Left lung (tissue), 10 donors: Measurements from ENCODE around the gene APRT. TPM values are rescaled to one million over a fixed set of nuclear protein-coding genes. Genes with fewer than 3 reads are reported as not detected.

ENCODE experiments used
- ATAC-seq: fragments of 200-7000 bp; cut with Tn5 transposase; one replicate; pipeline ENCODE4 v1.9.1; 2020; ENCODE audit warnings: moderate library complexity
- DNase-seq, 4 donors: peaks; one replicate each; pipeline ENCODE4 v3.0.0-alpha.2; 2013 to 2020
- H3K27ac ChIP-seq, 2 donors: fragments of 200-600 bp; sonication (generic) in 1 of 2; one replicate each; pipeline versions ENCODE4 v1.5.0 to v1.8.0; 2020 to 2021
- H3K27me3 ChIP-seq, 2 donors: fragments of 200-600 bp; sonication (generic) in 1 of 2; one replicate each; pipeline versions ENCODE4 v1.5.0 to v1.8.0; 2020 to 2021
- H3K36me3 ChIP-seq, 2 donors: fragments of 200-600 bp; sonication (generic) in 1 of 2; one replicate each; pipeline versions ENCODE4 v1.5.0 to v1.8.0; 2020 to 2021
- H3K4me1 ChIP-seq, 2 donors: fragments of 200-600 bp; one replicate each; pipeline ENCODE4 v1.8.0; 2021
- H3K4me3 ChIP-seq, 2 donors: fragments of 200-600 bp; sonication (generic) in 1 of 2; one replicate each; pipeline versions ENCODE4 v1.5.0 to v1.8.0; 2020 to 2021; ENCODE audit warnings: mild to moderate bottlenecking in 1 of 2
- H3K9me3 ChIP-seq, 2 donors: fragments of 200-600 bp; sonication (generic) in 1 of 2; one replicate each; pipeline versions ENCODE4 v1.5.0 to v1.8.0; 2020 to 2021
- CTCF ChIP-seq, 2 donors: fragments of 200-600 bp; sonication (generic) in 1 of 2; IDR thresholded peaks; one replicate each; pipeline versions ENCODE4 v1.5.0 to v1.8.0; 2021; ENCODE audit warnings: antibody characterized with exemption in 2 of 2
- intact Hi-C, 2 donors: fragments of 100-400 bp; cut with DNase I; formaldehyde crosslinking; loops; one replicate each; pipeline versions ENCODE4 v1.11.2 to v1.14.2; 2022
- polyA plus RNA-seq, 6 donors: library from polyadenylated mRNA; unstranded; fragments of 120-200 nt; gene quantifications; one replicate each; pipeline ENCODE4 v1.2.1, GENCODE V29; 2013; ENCODE audit not compliant: insufficient read length in 6 of 6
- total RNA-seq, 2 donors: library from RNA; stranded (reverse); fragmentation: NEBNext Ultra II Directional; extraction: Animal tissue kit (Norgen Biotek cat#: 25700); gene quantifications; one replicate each; pipeline ENCODE4 v1.2.1, GENCODE V29; 2021
- donor health status: DM: no; HTN: yes; CAD: no.
- donor health status: DM: no; HTN: no; CAD: no.

Gene APRT
- total and polyA plus RNA-seq, 8 donors = 69.9 to 161 (median 96.8) TPM

- ATAC-seq (peak; percentile 82), DNase-seq (peak; percentile 53 to 91 (median 80))
- H3K27me3 ChIP-seq = no peaks in the 10 kb centered on the region
- H3K9me3 ChIP-seq = no peaks in the 10 kb centered on the region
- H3K4me3 ChIP-seq = peak overlapping the region; percentile 90 to 100
- H3K4me1 ChIP-seq = peaks cover 21 to 58% of the 10 kb centered on the region in 2 donors
- peaks cover 0 to 44% of the 10 kb centered on the region in 2 donors for H3K36me3 ChIP-seq
- intact Hi-C loops = no loop called here
- peak overlapping the region; percentile 63 to 83 for H3K27ac ChIP-seq
- peak; percentile 46 to 66 for TF ChIP-seq CTCF (IDR thresholded peaks at IDR 0.05)
These were observed 46.1 kb upstream of the APRT start for GRCh38 chr16:88857728-88858339.

GRCh38 chr16:88856828-88857727 lies 45.4 kb upstream of the APRT start, which contains the start of the genes GALNS and TRAPPC2L:
Gene GALNS, minus strand, starts transcription at chr16:88856947. Its CDS starts 70 bp downstream, at chr16:88856877.
Gene TRAPPC2L, plus strand, starts transcription at chr16:88857127. Its CDS starts 24 bp downstream, at chr16:88857151.
- intact Hi-C loops = no loop called here
- H3K36me3 ChIP-seq = peaks cover 0 to 37% of the 10 kb centered on the region in 2 donors
- peaks cover 21 to 64% of the 10 kb centered on the region in 2 donors for H3K4me1 ChIP-seq
- DNase-seq (peak; percentile 94 to 99 (median 98)), ATAC-seq (peak; percentile 98)
- no peaks in the 10 kb centered on the region for H3K9me3 ChIP-seq
- no peak for TF ChIP-seq CTCF (IDR thresholded peaks at IDR 0.05)
- peak within 1 kb of the TSS; percentile 90 to 100 for H3K4me3 ChIP-seq
- H3K27ac ChIP-seq = peak within 1 kb of the TSS; percentile 63 to 83
- no peaks in the 10 kb centered on the region for H3K27me3 ChIP-seq

GRCh38 chr16:88856122-88856827 lies 44.5 kb upstream of the APRT start:
- Histone ChIP-seq H3K9me3 (no peaks in the 10 kb centered on the region), H3K27ac (peak overlapping the region in 1 of 2 donors; percentile 83), H3K4me1 (peaks cover 21 to 69% of the 10 kb centered on the region in 2 donors), H3K4me3 (peak overlapping the region; percentile 90 to 100), H3K36me3 (peaks cover 0 to 34% of the 10 kb centered on the region in 2 donors), H3K27me3 (no peaks in the 10 kb centered on the region)
- intact Hi-C loops = no loop called here
- no peak for TF ChIP-seq CTCF (IDR thresholded peaks at IDR 0.05)
- ATAC-seq = peak; percentile 19
- peak in 1 of 4 donors; percentile 46 for DNase-seq

GRCh38 chr16:88855736-88856121 lies 44.0 kb upstream of the APRT start:
- peaks cover 21 to 69% of the 10 kb centered on the region in 2 donors for H3K4me1 ChIP-seq
- DNase-seq (no peak), ATAC-seq (no peak)
- intact Hi-C loops = no loop called here
- no peaks in the 10 kb centered on the region for H3K9me3 ChIP-seq
- H3K36me3 ChIP-seq = peaks cover 0 to 32% of the 10 kb centered on the region in 2 donors
- H3K27me3 ChIP-seq = no peaks in the 10 kb centered on the region
- no peak for TF ChIP-seq CTCF (IDR thresholded peaks at IDR 0.05)
- H3K4me3 ChIP-seq = peak overlapping the region; percentile 90 to 100
- H3K27ac ChIP-seq = peak overlapping the region in 1 of 2 donors; percentile 83
